22Rv1 (cell line): ENCODE measurements around the gene COX18.

ENCODE experiments used
- H3K27ac ChIP-seq: fragments of 450-650 bp; 2 replicates; pipeline ENCODE4 v1.5.1; 2017
- CTCF ChIP-seq: fragments of 450-650 bp; IDR thresholded peaks from 2 replicates; pipeline ENCODE4 v1.5.1; 2017; ENCODE audit warnings: mild to moderate bottlenecking
- ZFX ChIP-seq: fragments of 450-650 bp; IDR thresholded peaks from 2 replicates; pipeline ENCODE4 v1.6.1; 2017; ENCODE audit warnings: antibody characterized with exemption, borderline replicate concordance

COX18 gene

GRCh38 chr4:73068491-73069337, 802 bp downstream of the COX18 start:
- peak overlapping the region; percentile 97 for H3K27ac ChIP-seq
- TF ChIP-seq ZFX (no peak), CTCF (no peak)

GRCh38 chr4:73067971-73068394, 1.5 kb downstream of the COX18 start:
- peak overlapping the region; percentile 97 for H3K27ac ChIP-seq
- TF ChIP-seq CTCF: no peak
- TF ChIP-seq ZFX: no peak

- peak overlapping the region; percentile 97 for H3K27ac ChIP-seq
- TF ChIP-seq ZFX: no peak
- no peak for TF ChIP-seq CTCF
These were observed 2.6 kb downstream of the COX18 start for GRCh38 chr4:73066928-73067327.

- peak overlapping the region; percentile 97 for H3K27ac ChIP-seq
- TF ChIP-seq CTCF: no peak
- TF ChIP-seq ZFX: no peak
These were observed 3.1 kb downstream of the COX18 start for GRCh38 chr4:73066445-73066844.

- no peak overlapping the region for H3K27ac ChIP-seq
- TF ChIP-seq ZFX (no peak), CTCF (no peak)
These were observed 5.0 kb downstream of the COX18 start for GRCh38 chr4:73064536-73064935.

- TF ChIP-seq ZFX (no peak), CTCF (no peak)
- peak overlapping the region; percentile 28 for H3K27ac ChIP-seq
These were observed 14.1 kb downstream of the COX18 start for GRCh38 chr4:73055241-73055897.

GRCh38 chr4:73053974-73054480, 15.5 kb downstream of the COX18 start:
- H3K27ac ChIP-seq: no peak overlapping the region
- TF ChIP-seq ZFX: no peak
- no peak for TF ChIP-seq CTCF
